Liver (tissue), 9 donors: ENCODE measurements around the gene MANEA. TPM values are rescaled to one million over a fixed set of nuclear protein-coding genes. Genes with fewer than 3 reads are reported as not detected.
"Not testable (repeated sequence)": the region's sequence is repeated elsewhere in the genome, so short reads cannot be mapped to it uniquely, and the experiment has no call there.

Experiments
- DNase-seq: peaks from one replicate; pipeline ENCODE4 v3.0.0-alpha.2; 2017; ENCODE audit warnings: low spot score
- H3K27ac ChIP-seq, 2 donors: one replicate each; pipeline ENCODE4 v1.7.0; 2013; ENCODE audit warnings: inconsistent platforms in 2 of 2, low read length in 2 of 2, control low read depth in 1 of 2, low read depth in 1 of 2, mild to moderate bottlenecking in 1 of 2
- H3K27me3 ChIP-seq, 4 donors: one replicate each; pipeline versions ENCODE4 v1.6.1 to v1.7.0; 2013; ENCODE audit warnings: low read length in 3 of 4, inconsistent platforms in 1 of 4, mild to moderate bottlenecking in 1 of 4, moderate library complexity in 1 of 4; ENCODE audit not compliant: control insufficient read depth in 4 of 4, insufficient read depth in 4 of 4
- H3K36me3 ChIP-seq, 4 donors: one replicate each; pipeline versions ENCODE4 v1.6.1 to v1.7.0; 2013; ENCODE audit warnings: low read length in 3 of 4, mild to moderate bottlenecking in 3 of 4, low read depth in 1 of 4, moderate library complexity in 1 of 4; ENCODE audit not compliant: control insufficient read depth in 4 of 4, insufficient read depth in 3 of 4
- H3K4me1 ChIP-seq, 4 donors: one replicate each; pipeline versions ENCODE4 v1.6.1 to v1.7.0; 2013; ENCODE audit warnings: low read length in 3 of 4, mild to moderate bottlenecking in 3 of 4, moderate library complexity in 1 of 4; ENCODE audit not compliant: control insufficient read depth in 4 of 4, insufficient read depth in 4 of 4
- H3K4me3 ChIP-seq, 3 donors: one replicate each; pipeline versions ENCODE4 v1.6.1 to v1.7.0; 2013; ENCODE audit warnings: low read length in 3 of 3, control low read depth in 1 of 3, low read depth in 1 of 3, mild to moderate bottlenecking in 1 of 3
- H3K9ac ChIP-seq, 2 donors: one replicate each; pipeline ENCODE4 v1.7.0; 2013; ENCODE audit warnings: low read length in 2 of 2, mild to moderate bottlenecking in 2 of 2, moderate library complexity in 2 of 2, control low read depth in 1 of 2, low read depth in 1 of 2
- H3K9me3 ChIP-seq, 4 donors: one replicate each; pipeline versions ENCODE4 v1.6.1 to v1.7.0; 2013; ENCODE audit warnings: low read length in 3 of 4; ENCODE audit not compliant: control insufficient read depth in 4 of 4
- EGR1 ChIP-seq, 2 donors: IDR thresholded peaks; 2 replicates each; pipeline ENCODE4 v1.6.1; 2016 to 2018; ENCODE audit warnings: antibody characterized with exemption in 2 of 2, low read depth in 2 of 2
- FOXA2 ChIP-seq: IDR thresholded peaks from 2 replicates; pipeline ENCODE4 v1.6.1; 2016; ENCODE audit warnings: antibody characterized with exemption
- HNF4A ChIP-seq, 2 donors: conservative IDR thresholded peaks; 2 replicates each; pipeline ENCODE4 v1.6.1; 2016; ENCODE audit warnings: antibody characterized with exemption in 2 of 2, mild to moderate bottlenecking in 2 of 2
- HNF4G ChIP-seq: IDR thresholded peaks from 2 replicates; pipeline ENCODE4 v1.6.1; 2016; ENCODE audit warnings: antibody characterized with exemption
- NR2F2 ChIP-seq: IDR thresholded peaks from 2 replicates; pipeline ENCODE4 v1.6.1; 2016; ENCODE audit warnings: antibody characterized with exemption
- RAD21 ChIP-seq, 2 donors: IDR thresholded peaks; 2 replicates each; pipeline ENCODE4 v1.6.1; 2016; ENCODE audit warnings: antibody characterized with exemption in 2 of 2, mild to moderate bottlenecking in 2 of 2
- TAF1 ChIP-seq: conservative IDR thresholded peaks from 2 replicates; pipeline ENCODE4 v1.6.1; 2016; ENCODE audit warnings: antibody characterized with exemption, mild to moderate bottlenecking
- YY1 ChIP-seq: IDR thresholded peaks from 2 replicates; pipeline ENCODE4 v1.6.1; 2016; ENCODE audit warnings: antibody characterized with exemption, mild to moderate bottlenecking
- WGBS: extraction: QIAGEN DNeasy Blood & Tissue Kit; methylation state at CpG from one replicate; pipeline ENCODE4 v1.1.7; 2013; 5-methylcytosine and 5-hydroxymethylcytosine counted together
- polyA plus RNA-seq, 2 donors: library from polyadenylated mRNA; stranded (reverse) in 1 of 2; unstranded in 1 of 2; fragments of 200-250 nt in 1 of 2; fragments of >200 nt in 1 of 2; fragmentation: Nextera tagmentation in 1 of 2; extraction: Ambion mirVana in 1 of 2; gene quantifications; one replicate each; pipeline versions ENCODE4 v1.2.1 to v1.2.3, GENCODE V29; 2013 to 2015
- total RNA-seq, 2 donors: library from RNA; depleted of rRNA; stranded (reverse); fragments of >200 nt; gene quantifications; one replicate each; pipeline ENCODE4 v1.2.3, GENCODE V29; 2014
- TF ChIP-seq, protein P1 (sequence below): IDR thresholded peaks from 2 replicates; pipeline ENCODE4 v1.6.1; 2016; ENCODE audit warnings: antibody characterized with exemption
- TF ChIP-seq, protein P2 (sequence below): IDR thresholded peaks from 2 replicates; pipeline ENCODE4 v1.6.1; 2016; ENCODE audit warnings: antibody characterized with exemption
- TF ChIP-seq, protein P3 (sequence below): fragments of 150-350 bp; IDR thresholded peaks from 2 replicates; pipeline ENCODE4 v1.5.1; 2017; ENCODE audit warnings: improper control_type of control experiment, low read depth, low read length; ENCODE audit not compliant: missing input control
- TF ChIP-seq, protein P4 (sequence below): IDR thresholded peaks from 2 replicates; pipeline ENCODE4 v1.6.1; 2016; ENCODE audit warnings: antibody characterized with exemption
- donor health status: healthy.
- donor health status: healthy.
- donor health status: healthy.
- donor health status: healthy.
- donor health status: healthy.

MANEA gene
- total and polyA plus RNA-seq, 4 donors = 9.7 to 37.4 (median 18.9) TPM

DNA sequence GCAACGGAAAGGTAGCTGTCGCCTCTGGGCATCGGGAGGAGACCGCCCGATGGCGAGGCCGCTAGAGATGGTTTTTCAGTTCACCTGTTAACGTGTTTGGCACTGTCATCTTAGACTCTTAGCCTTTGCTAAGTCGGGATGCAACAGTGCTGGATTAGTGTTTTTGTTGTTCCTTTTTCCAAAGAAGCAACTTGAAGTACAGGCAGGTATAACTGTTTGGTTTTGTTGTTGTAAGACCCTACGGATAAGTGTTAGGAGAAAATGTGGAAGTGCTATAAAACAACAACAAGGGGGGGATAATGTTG lies 723 bp downstream of the MANEA start:
- H3K27ac ChIP-seq = peak overlapping the region; percentile 93 to 96
- no peaks in the 10 kb centered on the region for H3K9me3 ChIP-seq
- DNase-seq = no peak
- WGBS = 2% methylated on average over 10 of the region's 10 CpGs
- H3K9ac ChIP-seq = peak overlapping the region; percentile 96 to 99
- no peaks in the 10 kb centered on the region for H3K36me3 ChIP-seq
- TF ChIP-seq, protein P1, sequence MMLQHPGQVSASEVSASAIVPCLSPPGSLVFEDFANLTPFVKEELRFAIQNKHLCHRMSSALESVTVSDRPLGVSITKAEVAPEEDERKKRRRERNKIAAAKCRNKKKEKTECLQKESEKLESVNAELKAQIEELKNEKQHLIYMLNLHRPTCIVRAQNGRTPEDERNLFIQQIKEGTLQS = no peak
- TF ChIP-seq YY1 = peak; percentile 29
- H3K27me3 ChIP-seq = no peaks in the 10 kb centered on the region
- peak overlapping the region; percentile 60 to 99 (median 92) for H3K4me3 ChIP-seq
- H3K4me1 ChIP-seq = peaks cover 3 to 33% (median 11%) of the 10 kb centered on the region in 4 donors

DNA sequence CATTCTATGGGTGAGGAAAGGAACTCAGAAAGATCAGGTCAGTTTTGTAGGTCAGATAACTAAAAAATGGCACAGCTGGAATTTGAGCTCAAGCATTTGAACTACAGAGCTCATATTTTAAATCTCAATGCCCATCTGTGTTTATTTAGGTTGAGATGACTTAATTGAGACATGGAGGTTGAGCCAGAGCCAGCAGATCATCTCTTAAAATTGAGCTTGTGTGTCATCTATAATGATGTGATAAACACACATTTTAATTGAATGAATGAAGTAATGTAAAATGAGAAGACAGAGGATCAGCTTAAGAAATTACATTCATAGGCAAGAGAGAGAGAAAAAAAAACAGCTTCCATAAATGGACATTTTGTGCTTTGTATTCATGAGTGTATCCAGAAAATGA lies 3.7 kb downstream of the MANEA start:
- no peak for TF ChIP-seq TAF1
- TF ChIP-seq, protein P1 = no peak
- no peak for TF ChIP-seq EGR1 (IDR thresholded peaks at IDR 0.05; ENCODE audit: low read depth in 2 of 2)
- TF ChIP-seq FOXA2 = no peak
- TF ChIP-seq HNF4G = no peak
- TF ChIP-seq, protein P2, sequence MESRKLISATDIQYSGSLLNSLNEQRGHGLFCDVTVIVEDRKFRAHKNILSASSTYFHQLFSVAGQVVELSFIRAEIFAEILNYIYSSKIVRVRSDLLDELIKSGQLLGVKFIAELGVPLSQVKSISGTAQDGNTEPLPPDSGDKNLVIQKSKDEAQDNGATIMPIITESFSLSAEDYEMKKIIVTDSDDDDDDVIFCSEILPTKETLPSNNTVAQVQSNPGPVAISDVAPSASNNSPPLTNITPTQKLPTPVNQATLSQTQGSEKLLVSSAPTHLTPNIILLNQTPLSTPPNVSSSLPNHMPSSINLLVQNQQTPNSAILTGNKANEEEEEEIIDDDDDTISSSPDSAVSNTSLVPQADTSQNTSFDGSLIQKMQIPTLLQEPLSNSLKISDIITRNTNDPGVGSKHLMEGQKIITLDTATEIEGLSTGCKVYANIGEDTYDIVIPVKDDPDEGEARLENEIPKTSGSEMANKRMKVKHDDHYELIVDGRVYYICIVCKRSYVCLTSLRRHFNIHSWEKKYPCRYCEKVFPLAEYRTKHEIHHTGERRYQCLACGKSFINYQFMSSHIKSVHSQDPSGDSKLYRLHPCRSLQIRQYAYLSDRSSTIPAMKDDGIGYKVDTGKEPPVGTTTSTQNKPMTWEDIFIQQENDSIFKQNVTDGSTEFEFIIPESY = no peak
- TF ChIP-seq HNF4A (conservative IDR thresholded peaks at IDR 0.05) = no peak
- TF ChIP-seq NR2F2 = no peak
- Histone ChIP-seq H3K27me3 (no peaks in the 10 kb centered on the region), H3K27ac (no peak overlapping the region), H3K4me3 (no peak overlapping the region), H3K9ac (no peak overlapping the region), H3K4me1 (peaks cover 3 to 21% (median 9%) of the 10 kb centered on the region in 4 donors), H3K9me3 (no peaks in the 10 kb centered on the region), H3K36me3 (no peaks in the 10 kb centered on the region)
- DNase-seq = no peak

DNA sequence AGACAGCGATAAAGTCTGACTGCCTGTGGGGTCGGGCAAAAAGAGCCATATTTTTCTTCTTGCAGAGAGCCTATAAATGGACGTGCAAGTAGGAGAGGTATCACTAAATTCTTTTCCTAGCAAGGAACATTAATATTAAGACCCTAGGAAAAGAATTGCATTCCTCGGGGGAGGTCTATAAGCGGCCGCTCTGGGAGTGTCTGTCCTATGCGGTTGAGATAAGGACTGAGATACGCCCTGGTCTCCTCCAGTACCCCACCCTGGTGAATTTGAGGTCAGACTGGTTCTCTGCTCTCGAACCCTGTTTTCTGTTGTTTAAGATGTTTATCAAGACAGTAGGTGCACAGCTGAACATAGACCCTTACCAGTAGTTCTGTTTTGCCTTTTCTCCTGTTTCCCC lies 6.9 kb downstream of the MANEA start:
- H3K36me3 ChIP-seq, H3K9me3 ChIP-seq, H3K9ac ChIP-seq, H3K27ac ChIP-seq, H3K27me3 ChIP-seq, DNase-seq, H3K4me3 ChIP-seq: not testable (repeated sequence)
- WGBS = 98% methylated on average over 9 of the region's 9 CpGs
- peaks cover 0 to 13% (median 2%) of the 10 kb centered on the region in 4 donors for H3K4me1 ChIP-seq

DNA sequence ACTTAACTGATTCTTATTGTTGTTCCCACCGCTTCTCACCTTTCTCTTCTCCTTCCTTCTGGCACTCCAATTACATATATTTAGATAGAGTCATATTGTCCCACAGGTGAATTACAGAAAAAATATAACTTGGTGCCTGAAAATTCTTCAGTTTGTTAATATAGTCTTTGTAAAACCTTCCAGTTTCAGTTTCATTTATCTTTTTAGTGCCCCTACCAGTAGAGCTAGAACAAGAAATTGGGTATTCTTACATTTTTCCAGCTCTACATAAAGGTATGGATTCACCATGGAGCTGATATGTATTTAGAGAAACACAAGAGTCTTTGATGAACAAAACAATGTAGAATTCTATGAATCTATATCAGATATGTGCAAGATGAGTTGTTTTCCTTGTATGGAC lies 10.7 kb downstream of the MANEA start:
- TF ChIP-seq, protein P3, sequence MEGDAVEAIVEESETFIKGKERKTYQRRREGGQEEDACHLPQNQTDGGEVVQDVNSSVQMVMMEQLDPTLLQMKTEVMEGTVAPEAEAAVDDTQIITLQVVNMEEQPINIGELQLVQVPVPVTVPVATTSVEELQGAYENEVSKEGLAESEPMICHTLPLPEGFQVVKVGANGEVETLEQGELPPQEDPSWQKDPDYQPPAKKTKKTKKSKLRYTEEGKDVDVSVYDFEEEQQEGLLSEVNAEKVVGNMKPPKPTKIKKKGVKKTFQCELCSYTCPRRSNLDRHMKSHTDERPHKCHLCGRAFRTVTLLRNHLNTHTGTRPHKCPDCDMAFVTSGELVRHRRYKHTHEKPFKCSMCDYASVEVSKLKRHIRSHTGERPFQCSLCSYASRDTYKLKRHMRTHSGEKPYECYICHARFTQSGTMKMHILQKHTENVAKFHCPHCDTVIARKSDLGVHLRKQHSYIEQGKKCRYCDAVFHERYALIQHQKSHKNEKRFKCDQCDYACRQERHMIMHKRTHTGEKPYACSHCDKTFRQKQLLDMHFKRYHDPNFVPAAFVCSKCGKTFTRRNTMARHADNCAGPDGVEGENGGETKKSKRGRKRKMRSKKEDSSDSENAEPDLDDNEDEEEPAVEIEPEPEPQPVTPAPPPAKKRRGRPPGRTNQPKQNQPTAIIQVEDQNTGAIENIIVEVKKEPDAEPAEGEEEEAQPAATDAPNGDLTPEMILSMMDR = no peak
- no peak for TF ChIP-seq FOXA2
- TF ChIP-seq, protein P4, sequence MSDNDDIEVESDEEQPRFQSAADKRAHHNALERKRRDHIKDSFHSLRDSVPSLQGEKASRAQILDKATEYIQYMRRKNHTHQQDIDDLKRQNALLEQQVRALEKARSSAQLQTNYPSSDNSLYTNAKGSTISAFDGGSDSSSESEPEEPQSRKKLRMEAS = no peak
- TF ChIP-seq RAD21 (IDR thresholded peaks at IDR 0.05) = no peak
- TF ChIP-seq TAF1 = no peak
- TF ChIP-seq HNF4G = no peak
- no peak for DNase-seq
- H3K4me3 ChIP-seq = no peak overlapping the region
- H3K27me3 ChIP-seq = no peaks in the 10 kb centered on the region
- no peak overlapping the region for H3K27ac ChIP-seq
- no peaks in the 10 kb centered on the region for H3K9me3 ChIP-seq
- peaks cover 0 to 14% (median 3%) of the 10 kb centered on the region in 4 donors for H3K4me1 ChIP-seq
- WGBS = 93% methylated on average over 1 of the region's 1 CpG
- no peak overlapping the region for H3K9ac ChIP-seq
- H3K36me3 ChIP-seq = no peaks in the 10 kb centered on the region
